Esophagus squamous epithelium (tissue), 4 donors: ENCODE data around the gene CLCNKA.

Experiments used
- POLR2A ChIP-seq, 4 donors: fragments of 450-650 bp; IDR thresholded peaks; one replicate each; pipeline ENCODE4 v1.6.1; 2017; ENCODE audit warnings: antibody characterized with exemption in 4 of 4, mild to moderate bottlenecking in 4 of 4, moderate library complexity in 3 of 4
- TF ChIP-seq, protein P1 (sequence below), 6 experiments: fragments of 450-650 bp in 4 of 6; fragments of 200-600 bp in 2 of 6; sonication (generic) in 2 of 6; IDR thresholded peaks; one replicate each; pipeline ENCODE4 v1.5.1; 2016 to 2019; ENCODE audit warnings: antibody characterized with exemption in 6 of 6, mild to moderate bottlenecking in 4 of 6, moderate library complexity in 4 of 6

DNA sequence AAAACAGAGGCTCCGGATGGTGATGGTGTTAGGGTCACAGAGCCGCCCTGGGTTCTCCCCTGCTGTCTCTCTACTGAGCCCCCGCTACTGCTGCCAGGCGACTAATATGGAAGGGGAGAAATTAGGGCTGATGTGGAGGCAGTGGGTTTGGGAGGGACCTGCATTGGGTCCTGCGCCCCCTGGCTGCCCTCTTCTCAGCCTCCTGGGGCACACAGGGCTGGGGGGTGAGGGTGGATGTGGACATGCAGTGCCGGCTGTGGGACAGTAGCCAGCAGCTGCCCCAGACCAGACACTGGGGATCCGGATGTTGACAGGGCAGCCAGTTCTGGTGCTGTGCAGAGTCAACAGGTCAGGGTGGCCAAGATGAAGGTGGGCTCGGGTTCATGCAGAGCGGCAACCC is 20.3 kb downstream of the CLCNKA start:
- TF ChIP-seq, protein P1, sequence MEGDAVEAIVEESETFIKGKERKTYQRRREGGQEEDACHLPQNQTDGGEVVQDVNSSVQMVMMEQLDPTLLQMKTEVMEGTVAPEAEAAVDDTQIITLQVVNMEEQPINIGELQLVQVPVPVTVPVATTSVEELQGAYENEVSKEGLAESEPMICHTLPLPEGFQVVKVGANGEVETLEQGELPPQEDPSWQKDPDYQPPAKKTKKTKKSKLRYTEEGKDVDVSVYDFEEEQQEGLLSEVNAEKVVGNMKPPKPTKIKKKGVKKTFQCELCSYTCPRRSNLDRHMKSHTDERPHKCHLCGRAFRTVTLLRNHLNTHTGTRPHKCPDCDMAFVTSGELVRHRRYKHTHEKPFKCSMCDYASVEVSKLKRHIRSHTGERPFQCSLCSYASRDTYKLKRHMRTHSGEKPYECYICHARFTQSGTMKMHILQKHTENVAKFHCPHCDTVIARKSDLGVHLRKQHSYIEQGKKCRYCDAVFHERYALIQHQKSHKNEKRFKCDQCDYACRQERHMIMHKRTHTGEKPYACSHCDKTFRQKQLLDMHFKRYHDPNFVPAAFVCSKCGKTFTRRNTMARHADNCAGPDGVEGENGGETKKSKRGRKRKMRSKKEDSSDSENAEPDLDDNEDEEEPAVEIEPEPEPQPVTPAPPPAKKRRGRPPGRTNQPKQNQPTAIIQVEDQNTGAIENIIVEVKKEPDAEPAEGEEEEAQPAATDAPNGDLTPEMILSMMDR (IDR thresholded peaks at IDR 0.05): no peak
- TF ChIP-seq POLR2A (IDR thresholded peaks at IDR 0.05): no peak
